ENCODE results near the gene AIP.
A peak's percentile ranks its signal among the peaks of the same experiment; 100 is the strongest.
"Not testable (repeated sequence)": the region's sequence is repeated elsewhere in the genome, so short reads cannot be mapped to it uniquely, and the experiment has no call there.

AIP gene

DNA sequence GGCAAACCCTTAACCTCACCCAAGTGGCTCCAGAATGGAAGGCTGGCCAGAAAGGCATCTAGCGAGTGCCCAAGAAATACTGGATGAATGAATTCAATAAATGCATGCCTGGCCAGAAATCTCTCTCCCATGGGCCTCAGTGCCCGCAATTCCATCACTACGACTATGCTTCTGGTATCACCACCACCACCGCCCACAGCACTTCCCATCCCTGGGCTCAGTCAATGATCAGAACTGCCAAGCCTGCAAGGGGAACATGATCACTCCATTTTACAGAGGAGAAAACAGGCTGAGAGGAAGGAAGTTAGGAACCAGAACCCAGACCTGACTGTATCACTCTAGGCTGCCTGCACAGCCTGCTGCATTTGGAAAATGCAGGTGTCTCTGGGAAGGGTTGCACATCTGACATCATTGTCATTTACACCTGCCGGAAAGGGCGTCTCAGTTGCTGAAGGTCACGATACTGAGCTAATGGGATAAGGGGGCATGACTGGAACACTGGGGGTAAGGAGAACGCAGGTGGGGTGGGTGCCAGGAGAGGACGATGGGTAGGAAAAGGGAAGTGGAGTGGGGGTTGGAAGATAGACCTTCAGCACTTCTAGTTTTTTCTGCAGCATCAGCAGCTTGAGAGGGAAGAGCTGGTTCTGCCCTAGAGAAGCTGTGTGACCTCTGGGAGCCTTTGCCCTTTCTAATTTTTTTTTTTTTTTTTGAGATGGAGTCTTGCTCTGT is 33.5 kb upstream of the AIP start:
- DNase-seq (ENCODE audit: low spot score) = no peak

DNA sequence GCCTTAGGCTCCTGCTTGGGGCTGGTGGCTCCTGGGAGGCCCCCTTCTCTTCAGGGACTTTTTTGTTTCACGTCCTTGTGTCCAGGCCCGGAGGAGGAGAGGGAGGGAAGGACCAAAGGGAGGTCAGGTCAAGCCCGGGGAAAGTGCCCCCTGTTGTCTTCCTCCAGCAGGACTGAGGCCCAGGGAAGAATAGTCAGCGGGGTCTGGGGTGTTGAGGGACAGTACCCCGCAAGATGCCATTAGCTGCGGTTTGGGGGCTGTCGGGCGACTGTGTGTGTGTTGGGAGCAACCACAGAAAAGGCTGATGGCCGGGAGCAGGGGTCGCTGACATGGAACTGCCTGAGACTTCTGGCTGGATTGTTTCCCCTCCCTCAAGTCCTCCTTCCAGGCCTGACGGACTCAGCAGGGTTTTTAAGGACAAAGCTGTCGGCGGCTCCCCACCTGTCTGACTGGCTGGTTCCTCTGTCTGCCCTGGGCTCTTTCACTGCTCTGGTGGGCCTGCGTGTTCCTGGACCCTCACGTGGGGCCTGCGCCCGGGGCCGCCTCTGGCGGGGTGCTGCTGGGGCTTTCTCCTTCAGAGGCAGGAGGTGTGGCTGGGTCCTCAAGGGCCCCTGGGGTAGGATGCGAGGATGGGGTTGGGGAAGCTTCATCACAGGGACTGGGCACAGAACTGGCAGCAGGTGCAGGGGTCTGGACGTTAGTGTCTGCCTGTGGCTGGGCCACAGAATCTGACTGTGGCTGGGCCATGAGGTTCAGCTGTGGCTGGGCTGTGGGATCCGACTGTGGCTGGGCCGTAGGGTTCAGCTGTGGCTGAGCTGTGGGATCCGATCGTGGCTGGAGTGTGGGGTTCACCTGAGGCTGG is 31.8 kb upstream of the AIP start:
- no peak for DNase-seq (ENCODE audit: low spot score)

DNA sequence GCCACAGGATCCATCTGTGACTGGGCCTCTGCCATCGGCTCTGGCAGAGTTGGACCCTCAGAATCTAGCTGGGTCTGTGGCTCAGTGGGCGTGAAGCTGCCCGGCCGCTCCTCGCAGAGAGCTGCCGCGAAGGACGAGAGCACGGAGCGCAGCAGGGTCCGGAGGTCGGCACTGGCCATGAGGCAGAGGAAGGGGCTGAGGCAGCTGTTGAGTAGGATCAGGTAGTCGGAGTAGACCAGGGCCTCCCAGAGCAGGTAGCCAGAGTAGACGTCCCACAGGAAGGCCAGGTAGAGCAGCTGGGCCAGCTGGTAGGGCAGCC is 31.2 kb upstream of the AIP start:
- DNase-seq (ENCODE audit: low spot score) = no peak

GRCh38 chr11:67452141-67452952 is 30.5 kb upstream of the AIP start, which contains the start of gene GPR152:
GPR152 (minus strand) TSS chr11:67452729; CDS start chr11:67452724, 5 bp downstream.
- DNase-seq (ENCODE audit: low spot score) = no peak

- DNase-seq (ENCODE audit: low spot score) = no peak
These were observed 28.8 kb upstream of the AIP start for GRCh38 chr11:67453816-67454732.

- no peak for DNase-seq (ENCODE audit: low spot score)
These were observed 27.8 kb upstream of the AIP start, which contains the start of gene CABP4 for GRCh38 chr11:67455054-67455453. CABP4 (plus strand) TSS chr11:67455354; CDS start chr11:67455424, 70 bp downstream.

DNA sequence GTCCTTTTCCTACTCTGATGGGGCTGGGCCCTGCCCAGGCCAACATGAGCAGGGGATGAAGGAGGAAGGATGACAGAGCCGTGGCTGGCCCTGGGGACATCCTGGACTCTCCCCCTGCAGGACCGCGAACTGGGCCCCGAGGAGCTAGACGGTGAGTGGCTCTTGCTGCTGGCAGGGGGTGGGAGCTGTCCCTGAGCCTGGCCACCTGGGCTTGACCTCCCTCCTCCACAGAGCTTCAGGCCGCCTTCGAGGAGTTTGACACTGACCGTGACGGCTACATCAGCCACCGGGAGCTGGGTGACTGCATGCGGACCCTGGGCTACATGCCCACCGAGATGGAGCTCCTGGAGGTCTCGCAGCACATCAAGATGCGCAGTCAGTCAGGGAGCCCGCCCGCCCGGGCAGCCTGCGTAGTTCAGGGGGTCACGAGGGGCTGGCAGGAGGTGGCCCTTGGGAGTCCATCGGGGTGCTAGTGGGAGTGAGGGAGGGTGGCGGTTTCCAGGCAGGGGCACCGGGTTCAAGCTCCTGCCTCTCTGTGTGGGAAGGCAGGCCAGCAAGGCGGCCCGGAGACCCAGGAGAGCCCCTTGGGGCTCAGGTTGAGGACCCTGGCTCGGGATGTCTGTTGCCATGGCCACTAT is 26.6 kb upstream of the AIP start:
- DNase-seq (ENCODE audit: low spot score) = no peak

DNA sequence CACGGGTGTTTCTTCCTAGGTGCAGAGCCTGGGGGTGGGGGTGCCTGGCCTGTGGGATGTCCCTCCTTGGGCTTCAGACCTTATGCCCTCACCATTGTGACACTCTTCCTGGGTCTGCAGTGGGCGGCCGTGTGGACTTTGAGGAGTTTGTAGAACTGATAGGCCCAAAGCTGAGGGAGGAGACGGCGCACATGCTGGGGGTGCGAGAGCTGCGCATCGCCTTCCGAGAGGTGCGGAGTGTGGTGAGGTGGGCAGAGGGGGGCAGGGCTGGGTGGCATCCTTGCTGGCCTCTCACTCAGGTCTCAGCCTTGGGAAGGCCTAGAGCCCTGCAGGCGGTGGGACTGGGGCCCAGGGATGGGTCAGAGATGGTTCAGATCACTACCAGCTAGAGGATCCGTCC is 25.4 kb upstream of the AIP start:
- DNase-seq (ENCODE audit: low spot score) = no peak

- DNase-seq (ENCODE audit: low spot score) = no peak
These were observed 24.6 kb upstream of the AIP start for GRCh38 chr11:67458266-67458665.

- no peak for DNase-seq (ENCODE audit: low spot score)
These were observed 19.6 kb upstream of the AIP start for GRCh38 chr11:67463186-67463585.

DNA sequence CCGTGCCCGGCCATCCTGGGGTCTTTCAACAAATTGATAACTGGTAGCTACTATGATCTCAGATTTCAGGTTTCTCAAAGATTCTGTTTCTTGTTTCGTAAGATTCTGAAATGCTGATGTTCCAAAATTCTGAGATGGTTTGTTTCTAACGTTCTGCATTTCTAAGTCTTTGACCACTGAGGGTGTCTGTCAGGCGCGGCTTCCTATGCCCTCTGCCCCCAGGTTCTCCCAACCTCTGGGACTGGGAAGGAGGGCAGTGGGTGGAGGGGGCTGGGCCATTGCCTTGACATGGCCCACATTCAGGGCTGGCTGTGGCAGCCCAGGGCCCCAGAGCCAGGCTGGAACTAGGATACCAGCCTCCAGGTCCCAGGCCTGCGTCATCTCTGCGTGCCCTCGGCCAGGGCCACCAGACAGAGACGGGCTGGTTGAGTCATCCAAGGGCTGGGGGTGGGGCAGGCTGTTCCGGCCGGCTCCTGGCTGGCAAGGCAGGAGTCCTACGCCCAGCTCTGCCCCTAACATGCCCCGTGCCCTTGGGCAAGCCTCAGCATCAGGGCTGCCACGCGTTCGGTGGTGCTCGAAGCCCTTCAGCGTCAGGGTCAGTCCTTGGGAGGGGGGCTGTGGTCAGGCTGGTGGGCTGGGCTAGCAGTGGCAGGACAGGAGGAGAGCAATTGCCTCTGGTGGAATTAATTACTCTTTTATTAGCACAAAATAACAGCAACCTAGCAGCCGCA is 19.0 kb upstream of the AIP start:
- DNase-seq (ENCODE audit: low spot score) = peak; percentile 72

- DNase-seq (ENCODE audit: low spot score) = peak; percentile 85
These were observed 18.2 kb upstream of the AIP start for GRCh38 chr11:67464411-67465188.

DNA sequence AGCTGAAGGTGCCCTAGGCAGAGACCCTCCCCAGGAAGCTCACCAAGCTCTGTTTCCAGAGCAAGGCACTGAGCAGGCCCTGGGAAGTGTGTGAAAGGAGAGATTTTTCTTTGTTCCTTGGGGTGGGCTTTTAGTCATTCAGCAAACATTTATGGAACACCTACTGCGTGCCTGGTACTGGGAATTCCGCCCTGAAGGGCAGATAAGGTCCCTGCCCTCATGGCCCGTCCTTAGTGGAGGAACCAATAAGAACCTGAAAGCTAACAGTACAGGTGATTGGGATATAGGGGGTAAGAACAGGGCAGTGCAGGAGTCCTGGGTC is 17.7 kb upstream of the AIP start:
- DNase-seq (ENCODE audit: low spot score) = no peak

- not testable (repeated sequence) for DNase-seq (ENCODE audit: low spot score)
These were observed 17.3 kb upstream of the AIP start for GRCh38 chr11:67465530-67465929.

DNA sequence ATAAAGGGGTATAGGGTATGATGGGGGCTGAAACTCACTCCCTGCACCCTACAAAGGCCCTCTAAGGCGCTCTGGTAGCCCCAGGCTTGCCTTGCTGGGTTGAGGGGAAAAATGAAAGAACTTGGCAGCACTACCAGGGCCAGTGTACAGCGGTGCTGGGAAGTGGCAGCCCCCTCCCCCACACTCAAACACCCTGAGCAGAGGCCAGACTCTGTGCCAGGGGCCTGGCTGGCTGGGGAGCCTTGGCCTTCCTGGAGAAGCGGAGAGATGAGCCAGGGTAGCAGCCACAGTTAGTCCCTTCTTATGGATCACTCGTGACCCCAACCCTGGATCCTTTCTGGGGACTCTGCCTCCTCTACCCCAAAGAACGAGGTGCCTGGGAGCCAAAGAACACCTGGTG is 16.5 kb upstream of the AIP start:
- no peak for DNase-seq (ENCODE audit: low spot score)

GRCh38 chr11:67466962-67467771 is 15.7 kb upstream of the AIP start:
- DNase-seq (ENCODE audit: low spot score) = no peak

- no peak for DNase-seq (ENCODE audit: low spot score)
These were observed 14.8 kb upstream of the AIP start for GRCh38 chr11:67468056-67468455.

DNA sequence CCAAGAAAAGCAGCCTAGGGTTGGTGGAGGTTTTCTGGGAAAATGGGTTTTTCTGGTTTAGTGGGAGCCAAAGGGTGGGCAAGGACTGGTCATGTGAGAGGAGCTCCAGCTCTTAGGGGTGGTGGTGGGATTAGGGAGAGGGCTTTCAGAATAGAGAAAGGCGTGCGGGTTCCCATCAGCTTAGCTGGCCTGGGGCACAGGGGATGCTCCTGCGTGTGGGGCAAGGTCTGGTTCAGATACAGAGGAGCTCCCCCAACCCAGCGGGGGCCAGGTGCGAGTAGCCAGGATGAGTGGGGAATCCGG is 14.4 kb upstream of the AIP start:
- no peak for DNase-seq (ENCODE audit: low spot score)
